Cerebellar nuclear complex (tissue), 1 donor: ENCODE data around the gene RPTOR.

Source experiments
- DNase-seq, 2 experiments: peaks; one replicate each; lab custom pipeline; 2025; lab: John Stamatoyannopoulos, UW

The RPTOR gene

DNA sequence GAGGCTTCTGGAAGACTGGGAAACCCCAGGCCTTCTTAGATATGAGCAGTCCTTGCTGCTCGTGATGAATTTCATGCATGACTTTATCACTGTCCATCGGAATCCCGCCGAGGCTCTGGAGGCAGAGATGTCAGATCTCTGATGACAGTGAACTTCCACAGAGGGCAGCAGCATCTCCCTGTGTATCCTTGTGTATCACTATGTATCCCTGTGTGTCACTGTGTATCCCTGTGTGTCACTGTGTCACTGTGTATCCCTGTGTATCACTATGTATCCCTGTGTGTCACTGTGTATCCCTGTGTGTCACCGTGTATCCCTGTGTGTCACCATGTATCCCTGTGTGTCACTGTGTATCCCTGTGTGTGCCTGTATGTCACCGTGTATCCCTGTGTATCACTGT is 286.9 kb downstream of the RPTOR start:
- DNase-seq, result no peak

DNA sequence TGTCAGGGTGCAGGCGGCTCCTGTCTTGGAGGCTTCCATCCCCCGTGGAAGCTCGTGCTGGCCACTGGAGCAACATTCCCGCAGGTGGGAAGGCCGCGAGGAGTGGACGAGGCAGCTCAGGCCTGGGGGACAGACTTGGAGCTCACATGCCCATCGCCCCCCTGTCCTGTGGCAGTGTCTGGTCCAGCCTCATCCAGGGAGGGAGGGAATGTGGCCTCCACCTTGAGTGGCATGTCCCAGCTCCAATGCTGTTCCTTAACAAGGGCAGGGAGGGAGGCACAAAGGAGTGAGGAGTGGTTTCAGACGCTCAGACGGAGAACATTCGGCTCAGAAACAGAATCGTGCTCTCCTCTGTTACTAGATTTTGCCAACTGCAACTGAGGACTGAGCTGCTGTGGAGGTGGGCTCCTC is 287.6 kb downstream of the RPTOR start:
- DNase-seq, result no peak

- peak in 1 of 2 experiments; percentile 32 for DNase-seq
Observed at GRCh38 chr17:80832888-80833583, 288.4 kb downstream of the RPTOR start.

DNA sequence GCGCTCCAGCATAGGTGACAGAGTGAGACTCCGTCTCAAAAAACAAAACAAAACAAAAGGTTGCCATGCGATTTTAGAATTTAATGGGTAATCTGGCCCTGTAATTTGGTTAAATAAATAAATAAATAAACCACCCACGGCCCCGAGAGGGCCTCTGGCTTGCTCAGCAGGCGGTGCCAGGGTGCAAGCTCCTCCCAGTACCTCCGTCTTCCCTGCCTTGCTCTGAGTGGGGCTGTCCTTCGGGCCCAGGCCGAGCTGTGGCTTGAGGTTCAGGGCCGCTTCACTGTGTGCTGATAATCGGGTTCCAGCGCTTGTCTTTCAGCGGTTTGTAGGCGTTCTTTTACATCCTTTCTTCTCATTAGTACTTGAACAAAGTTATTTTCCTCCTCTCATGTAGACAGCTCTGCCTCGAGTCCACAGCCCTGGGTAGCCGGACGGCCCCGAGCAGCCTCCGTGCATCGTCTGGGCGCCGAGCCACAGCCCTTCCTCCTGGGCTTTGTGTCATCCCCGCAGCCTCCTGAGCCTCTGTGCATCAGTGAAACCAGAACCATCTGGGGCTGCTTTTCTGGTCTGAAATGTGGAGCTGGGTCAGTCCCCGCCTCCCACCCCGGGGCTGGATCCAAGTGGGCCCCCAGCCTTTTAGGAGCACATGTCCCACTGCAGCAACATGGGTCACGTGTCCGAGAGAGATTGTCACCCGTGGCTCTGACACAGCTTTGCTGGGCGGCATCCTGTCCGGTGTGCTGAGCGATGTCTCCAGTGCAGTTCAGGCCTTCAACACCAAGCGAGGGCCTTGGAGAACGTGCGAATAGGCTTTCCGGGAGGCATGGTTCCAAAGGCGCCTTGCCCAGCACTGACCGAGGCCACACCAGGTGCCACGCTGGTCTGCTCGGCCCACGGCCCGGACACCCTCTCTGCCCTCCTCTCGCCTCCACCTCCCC is 289.6 kb downstream of the RPTOR start:
- DNase-seq, result peak in 1 of 2 experiments; percentile 28

- DNase-seq, result no peak
Observed at GRCh38 chr17:80834893-80835275, 290.2 kb downstream of the RPTOR start.

DNA sequence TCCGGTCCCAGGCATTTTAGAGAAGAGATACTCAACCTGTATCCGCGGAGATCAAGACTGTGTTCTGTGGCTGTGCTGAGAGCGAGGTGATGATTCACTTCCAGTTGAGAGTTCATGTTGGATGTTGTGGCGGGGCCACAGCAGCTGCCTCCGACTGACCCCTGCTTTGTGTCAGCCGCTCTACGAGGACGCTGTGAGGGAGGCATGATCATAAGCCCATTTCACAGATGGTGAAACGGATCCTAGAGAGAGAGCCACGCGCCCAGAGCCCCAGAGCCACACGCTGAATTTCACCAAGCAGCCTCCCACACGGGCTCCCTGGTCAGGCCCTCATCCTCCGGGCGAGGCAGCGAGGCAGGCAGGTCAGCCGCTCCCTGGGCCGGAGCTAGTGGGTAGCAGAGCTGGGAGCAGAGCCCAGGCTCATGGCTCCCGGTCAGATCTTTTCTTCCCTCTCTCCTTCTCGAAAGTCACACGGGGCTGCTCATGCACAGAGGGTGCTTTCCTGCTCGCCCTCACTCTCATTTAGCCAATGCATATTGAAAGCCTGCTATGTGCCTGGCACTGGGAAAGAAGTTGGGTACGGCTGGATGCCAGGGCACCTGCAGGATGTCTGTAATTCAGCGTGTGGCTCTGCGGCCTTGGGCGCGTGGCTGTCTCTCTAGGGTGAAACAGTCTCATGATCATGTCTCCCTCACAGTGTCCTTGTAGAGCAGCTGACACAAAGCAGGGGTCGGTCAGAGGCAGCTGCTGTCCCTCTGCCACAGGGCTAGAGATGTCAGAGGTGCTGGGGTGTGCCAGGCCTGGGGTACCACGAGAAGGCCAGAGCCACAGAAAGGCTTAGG is 291.4 kb downstream of the RPTOR start:
- no peak for DNase-seq

DNA sequence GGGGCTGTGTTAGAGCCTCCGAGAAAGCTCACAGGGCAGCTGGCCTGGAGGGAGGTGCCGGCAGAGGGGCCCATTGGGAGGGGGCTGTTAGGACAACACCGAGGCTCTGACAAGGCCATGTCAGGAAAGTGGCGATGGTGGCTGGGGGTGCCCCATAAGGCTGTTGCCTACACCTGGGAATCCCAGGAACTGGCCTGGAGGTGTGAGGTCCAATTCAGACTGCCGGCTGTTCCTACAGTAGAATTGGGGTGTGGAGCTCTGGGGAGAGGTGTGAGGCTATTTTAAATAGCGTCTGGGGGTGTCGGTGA is 292.0 kb downstream of the RPTOR start:
- no peak for DNase-seq

DNA sequence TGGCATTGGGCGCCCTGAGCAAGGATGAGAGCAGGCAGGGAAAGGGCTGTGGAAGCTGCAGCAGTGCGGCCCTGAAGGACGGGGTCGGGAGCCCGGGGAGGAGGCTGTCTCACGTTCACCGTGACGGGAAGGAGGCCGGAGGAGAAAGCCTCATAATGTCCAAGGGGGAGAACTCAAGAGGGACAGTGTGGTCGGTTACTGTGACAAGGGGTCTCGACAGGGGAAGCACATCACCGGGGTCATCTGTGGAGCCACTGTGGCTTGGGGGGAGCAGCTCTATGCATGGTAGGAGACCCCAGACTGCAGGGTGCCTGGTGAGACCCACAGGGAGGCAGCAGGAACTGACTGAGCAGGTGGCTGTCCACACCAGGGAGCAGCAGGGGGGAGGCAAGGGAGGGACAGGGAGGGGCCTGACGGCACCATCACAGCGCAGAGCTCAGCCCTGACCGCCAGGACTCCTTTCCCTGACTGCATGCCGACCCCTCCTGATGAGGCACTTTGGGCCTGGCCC is 292.4 kb downstream of the RPTOR start:
- DNase-seq, result no peak

DNA sequence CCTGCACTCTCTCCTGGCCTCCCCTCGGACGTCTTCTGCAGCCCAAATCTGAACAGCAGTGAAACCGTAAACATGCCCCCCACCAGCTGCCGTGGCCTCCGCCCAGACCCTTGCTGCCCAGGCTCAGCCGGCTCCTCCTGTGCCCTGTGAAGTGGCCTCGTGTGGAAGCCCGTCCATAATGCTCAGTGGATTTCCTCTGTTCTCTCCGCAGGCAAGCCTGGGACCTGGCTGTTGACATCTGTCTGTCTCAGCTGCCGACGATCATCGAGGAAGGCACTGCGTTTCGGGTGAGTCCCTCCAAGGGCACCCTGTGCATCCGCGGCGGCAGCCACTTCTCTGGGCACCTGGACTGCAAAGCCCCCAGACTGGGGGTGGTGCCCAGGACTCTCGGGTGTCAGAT is 293.1 kb downstream of the RPTOR start:
- DNase-seq, result no peak

DNA sequence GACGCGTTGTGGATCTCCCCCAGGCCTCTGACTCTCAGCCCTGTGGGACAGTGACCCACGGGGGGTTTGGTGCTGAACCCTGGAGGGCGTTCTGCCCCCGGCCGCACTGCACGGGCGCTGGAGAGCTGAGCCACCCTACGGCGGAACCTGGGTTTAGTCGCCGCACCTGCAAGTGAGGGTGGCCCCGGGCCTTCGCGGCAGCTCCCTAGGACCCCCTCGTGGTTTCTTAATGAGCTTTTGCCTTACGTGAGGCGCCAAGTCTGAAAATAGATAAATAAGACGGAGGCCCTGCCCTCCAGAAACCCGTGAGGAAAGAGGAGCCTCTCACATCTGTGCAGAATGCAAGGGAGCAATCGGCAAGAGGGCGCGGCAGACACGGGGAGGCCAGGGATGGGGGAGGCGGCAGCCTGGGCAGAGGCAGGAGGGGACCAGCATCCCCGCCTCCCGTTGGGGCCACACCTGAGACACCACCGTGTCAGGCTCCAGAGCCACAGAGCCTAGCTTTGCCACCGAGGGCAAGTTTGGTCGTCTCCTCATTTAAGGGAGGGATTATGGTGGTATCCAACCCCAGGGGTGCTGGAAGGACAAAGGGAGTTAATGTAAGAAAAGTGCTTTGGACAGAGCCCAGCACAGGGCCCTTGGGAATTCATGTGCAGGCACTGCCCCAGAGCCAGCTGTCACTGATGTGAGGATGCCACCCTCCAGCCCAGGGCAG is 293.8 kb downstream of the RPTOR start:
- no peak for DNase-seq

GRCh38 chr17:80839026-80839345 is 294.3 kb downstream of the RPTOR start:
- DNase-seq, result no peak

DNA sequence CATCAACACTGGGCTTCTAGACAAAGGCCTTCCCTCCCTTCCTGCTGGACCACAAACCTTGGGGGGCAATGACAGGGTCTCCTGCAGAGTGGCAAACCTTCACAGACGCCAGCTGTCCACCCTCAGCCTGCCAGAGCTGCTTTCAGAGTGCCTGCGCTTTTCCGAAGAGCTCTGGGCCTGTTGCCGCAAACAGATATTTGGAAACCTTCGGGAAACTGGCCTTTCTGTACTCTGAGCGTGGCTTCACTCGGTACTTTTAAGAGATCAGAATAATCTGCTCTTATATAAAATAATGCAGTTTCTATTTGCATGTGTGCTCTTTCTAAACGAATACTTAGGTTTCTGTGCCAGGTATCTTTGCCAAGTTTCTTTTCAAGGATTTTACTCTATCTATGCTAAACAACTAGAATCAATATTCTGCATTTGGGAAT is 294.9 kb downstream of the RPTOR start:
- peak in 1 of 2 experiments; percentile 11 for DNase-seq

- no peak for DNase-seq
Observed at GRCh38 chr17:80839970-80840369, 295.3 kb downstream of the RPTOR start.

DNA sequence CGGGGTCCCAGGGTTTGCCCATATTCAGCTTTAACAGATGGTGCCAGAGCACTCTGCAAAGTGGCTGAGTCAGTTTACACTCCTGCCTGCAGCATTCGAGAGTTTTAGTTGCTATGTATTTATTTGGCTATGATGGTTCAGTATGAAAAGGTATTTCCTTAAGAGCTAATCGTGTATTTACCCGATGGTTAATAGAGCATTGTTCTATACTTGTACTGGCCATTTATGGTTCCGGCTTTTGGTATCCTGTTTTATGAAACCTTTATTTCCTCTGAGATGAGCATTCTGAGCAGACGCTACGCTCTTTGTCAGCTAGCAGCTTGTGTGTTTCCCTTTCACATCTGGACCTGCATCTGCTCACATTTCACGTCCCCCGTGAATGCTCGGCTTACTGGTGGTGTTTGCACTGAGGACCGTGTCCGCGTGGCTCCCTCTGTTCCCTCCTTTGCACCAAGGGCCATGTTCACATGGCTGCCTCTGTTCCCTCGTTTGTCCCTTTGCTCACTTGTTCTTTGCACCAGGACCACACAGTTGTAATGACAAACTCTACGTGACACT is 297.9 kb downstream of the RPTOR start:
- no peak for DNase-seq

GRCh38 chr17:80843741-80844156 is 299.1 kb downstream of the RPTOR start:
- no peak for DNase-seq

DNA sequence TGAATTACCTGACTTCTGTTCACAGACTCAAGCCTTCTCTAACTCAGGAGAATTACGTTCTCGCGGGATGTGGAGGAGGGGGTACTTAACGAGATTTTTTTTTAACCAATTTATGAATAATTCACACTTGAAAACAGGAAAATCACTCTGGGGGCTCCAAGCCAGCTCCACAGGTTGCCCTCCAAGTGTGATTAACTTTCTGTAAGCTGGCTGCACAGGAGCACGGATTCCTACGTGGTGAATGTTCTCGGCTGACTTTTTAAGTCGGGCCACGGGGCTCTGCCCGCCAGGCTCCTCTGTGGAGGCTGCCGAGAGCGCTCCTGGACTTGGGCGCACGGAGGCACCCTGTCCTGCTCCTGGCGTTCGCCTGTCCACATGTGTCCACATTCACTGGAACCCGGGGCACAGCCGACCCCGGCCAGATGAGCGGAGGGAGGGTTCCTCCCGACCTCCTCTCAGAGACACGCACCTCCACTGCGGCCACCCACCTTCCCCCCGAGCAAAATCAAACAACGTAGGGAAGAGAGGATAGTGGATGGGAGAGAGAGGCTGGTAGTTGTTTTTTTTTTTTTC is 299.9 kb downstream of the RPTOR start:
- no peak for DNase-seq

DNA sequence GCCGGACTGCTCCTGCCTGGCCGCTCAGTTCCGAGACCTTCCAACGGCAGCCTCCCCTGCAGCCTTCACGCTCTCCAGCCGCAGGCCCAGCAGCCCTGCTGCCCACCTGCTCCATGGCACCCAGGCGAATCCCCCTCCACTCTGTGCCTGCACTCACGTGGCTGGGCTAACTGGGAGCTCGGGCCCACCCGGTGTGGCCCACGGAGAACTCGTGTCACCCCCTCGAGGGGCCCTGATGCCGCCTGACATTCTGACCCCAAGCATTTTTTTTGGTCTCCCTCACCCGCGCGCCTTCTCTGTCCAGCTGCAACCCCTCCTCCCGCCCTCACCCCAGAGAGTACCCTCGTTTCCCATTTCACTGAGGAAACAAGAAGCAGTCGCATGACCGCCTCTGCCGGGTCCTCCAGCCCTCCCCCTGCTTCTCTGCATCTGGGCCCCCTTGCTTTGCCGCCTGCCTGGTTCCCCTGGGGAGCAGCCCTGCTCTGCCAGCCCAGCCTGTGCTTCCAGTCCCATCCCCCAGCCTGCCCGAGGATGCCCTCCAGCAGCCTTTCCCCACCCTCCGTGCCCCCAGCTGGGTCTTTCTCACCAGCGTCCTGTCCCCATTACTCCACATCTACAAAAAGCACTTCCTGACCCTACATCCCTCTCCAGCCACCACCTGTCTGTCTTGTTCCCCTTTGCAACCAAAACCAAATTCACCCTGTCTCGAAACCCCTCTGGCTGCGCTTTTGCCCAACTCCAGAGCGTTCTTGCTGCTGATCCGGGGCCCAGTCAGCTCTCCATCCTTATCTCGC is 300.6 kb downstream of the RPTOR start:
- no peak for DNase-seq

GRCh38 chr17:80845863-80846671 is 301.4 kb downstream of the RPTOR start:
- DNase-seq, result no peak

DNA sequence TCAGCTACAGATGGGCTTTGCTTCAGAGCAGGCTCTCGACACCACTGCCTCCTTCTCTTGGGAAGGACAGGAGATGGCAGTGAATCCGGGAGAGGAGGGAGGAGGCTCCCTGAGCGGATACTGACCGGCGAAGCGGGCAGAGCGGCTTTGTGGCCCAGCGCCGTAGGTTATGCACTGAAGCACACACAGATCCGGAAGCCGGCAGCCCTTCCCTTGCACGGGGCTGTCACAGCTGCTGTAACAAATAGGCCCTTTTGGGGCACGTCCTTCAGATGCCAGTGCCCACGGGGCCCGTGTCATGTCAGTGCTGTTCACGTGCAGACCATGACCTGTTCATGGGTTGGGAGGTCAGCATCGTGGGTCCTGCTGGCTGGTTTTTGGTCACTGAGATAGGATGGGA is 302.3 kb downstream of the RPTOR start:
- DNase-seq, result no peak
